G401 (cell line): ENCODE measurements around the gene ST6GALNAC5. TPM values are rescaled to one million over a fixed set of nuclear protein-coding genes. Genes with fewer than 3 reads are reported as not detected.
"Not testable (repeated sequence)": the region's sequence is repeated elsewhere in the genome, so short reads cannot be mapped to it uniquely, and the experiment has no call there.

Experiments
- DNase-seq: peaks from one replicate; pipeline ENCODE4 v3.0.0-alpha.2; 2015; ENCODE audit warnings: low spot score
- in situ Hi-C: cut with HindIII; loops from 2 replicates; pipeline ENCODE4 v1.10.0; 2016; ENCODE audit warnings: low sequenced_read_pairs, mixed read lengths
- total RNA-seq: library from RNA; depleted of rRNA; stranded (reverse); fragments of >200 nt; shearing (Covaris generic); gene quantifications from 2 replicates; pipeline ENCODE4 v1.2.3, GENCODE V29; 2014; rRNA removed

Gene ST6GALNAC5
- total RNA-seq, result not detected in 2 replicates

DNA sequence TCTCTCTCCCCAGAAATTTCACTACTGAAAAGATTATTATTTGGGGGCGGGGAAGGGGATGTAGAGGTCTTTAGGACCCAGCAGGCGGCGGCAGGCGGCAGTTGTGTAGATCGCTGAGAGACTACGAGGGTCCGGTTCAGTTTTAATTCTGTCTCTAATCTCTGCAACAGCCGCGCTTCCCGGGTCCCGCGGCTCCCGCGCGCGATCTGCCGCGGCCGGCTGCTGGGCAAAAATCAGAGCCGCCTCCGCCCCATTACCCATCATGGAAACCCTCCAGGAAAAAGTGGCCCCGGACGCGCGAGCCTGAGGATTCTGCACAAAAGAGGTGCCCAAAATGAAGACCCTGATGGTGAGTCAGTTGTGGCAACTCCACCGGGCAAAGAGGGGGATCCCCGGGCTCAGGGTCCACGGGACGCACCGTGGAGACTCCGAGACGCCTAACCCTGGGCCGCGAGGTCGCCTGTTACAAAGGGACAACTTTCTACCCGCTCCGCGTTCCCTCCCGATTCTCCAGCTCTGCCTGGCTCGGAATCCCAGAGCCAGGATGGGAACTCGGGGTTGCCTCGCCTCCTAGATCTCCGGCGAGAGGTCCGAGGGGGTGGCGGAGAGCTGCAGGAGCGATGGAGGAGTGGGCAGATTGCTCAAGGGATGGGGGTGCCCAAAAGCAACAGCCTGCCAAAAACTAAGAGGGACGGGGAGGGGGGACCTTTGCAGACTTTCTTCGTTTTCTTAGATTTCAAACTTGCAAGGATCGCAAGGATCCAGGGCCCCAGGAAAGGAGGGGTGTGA, at the start of gene ST6GALNAC5:
Gene ST6GALNAC5, plus strand, starts transcription at position 139 of the 789 bp plus-strand sequence.
- in situ Hi-C loops, result no loop called here
- DNase-seq, result peak; percentile 9

DNA sequence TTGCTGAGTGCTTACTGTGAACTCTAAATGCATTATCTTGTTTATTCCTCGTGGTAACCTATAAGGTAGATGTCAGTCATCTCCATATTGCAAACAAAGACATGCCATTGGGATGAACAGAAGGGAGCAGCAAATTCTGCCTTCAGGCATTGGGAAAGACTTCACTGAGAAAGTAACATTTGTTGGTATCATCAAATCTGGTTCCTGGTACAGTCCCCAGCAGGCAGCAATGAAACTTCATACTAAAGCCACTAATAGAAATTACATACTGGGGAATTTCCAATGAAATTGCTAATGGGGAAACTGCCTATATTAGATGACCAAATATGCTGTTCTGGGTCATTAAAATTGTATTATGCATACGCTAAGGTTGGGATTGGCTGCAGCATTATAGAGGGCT, 47.3 kb upstream of the ST6GALNAC5 start:
- in situ Hi-C loops, result no loop called here
- DNase-seq, result no peak

DNA sequence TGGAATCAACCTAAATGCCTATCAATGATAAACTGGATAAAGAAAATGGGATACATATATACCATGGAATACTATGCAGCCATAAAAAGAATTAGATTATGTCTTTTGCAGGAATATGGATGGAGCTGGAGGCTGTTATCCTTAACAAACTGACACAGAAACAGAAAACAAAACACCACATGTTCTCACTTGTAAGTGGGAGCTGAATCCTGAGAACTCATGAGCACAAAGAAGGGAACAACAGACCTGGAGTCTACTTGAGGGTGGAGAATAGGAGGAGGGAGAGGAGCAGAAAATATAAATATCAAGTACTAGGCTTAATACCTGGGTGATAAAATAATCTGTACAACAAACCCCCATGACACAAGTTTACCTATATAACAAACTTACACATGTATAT, 44.3 kb upstream of the ST6GALNAC5 start:
- DNase-seq, in situ Hi-C loops: not testable (repeated sequence)

DNA sequence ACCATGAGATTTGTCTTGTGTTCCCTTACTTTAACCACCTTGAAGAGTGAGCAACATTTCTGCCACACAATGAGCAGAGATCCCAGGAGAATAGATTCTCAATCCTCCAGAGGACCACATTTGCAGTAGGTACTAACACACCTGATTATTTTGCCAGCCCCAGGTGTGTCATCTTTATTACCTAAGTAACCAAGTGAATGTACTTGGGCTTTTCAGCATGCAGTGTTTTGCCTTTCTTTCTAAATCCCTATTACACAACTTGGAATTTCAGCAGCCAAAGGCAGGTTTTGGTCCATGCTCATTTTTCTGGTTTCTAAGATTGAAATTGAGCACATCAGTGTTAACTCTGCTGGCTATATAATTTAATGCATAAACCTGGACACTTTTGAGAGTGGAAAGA, 43.2 kb upstream of the ST6GALNAC5 start:
- no peak for DNase-seq
- in situ Hi-C loops, result no loop called here

DNA sequence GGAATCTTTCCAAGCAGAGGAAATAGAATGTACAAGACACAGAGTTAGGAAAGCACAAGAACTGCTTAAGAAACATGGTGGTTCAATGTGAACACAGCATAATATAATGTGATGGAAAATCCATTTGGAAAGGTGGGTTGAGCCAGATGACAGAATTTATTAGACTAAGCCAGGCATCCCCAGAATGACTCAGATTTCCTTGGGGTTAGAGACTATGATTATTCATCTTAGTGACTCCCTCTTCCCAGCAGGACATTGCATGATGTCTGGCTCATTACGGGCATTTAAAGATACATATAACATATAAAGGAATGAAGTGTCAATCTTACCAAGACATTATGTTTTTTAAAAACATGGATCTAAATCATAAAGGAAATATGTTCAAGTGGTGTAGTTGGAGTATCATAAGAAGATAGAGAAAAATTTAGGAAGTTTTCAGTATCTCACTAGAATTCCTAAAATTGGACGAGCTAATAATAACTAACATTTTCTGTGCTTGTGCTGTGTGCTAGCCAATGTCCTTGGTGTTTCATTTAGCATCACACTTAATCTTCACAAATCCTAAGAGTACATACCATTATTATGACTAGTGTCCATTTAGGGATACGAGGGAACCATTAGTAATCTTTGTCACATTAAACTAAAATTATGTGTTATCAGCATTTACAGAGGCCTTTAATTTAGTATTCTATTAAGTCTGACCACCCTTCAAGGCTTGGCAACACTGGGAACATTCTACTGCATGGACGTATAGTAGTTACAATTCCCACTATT, 41.0 kb upstream of the ST6GALNAC5 start:
- in situ Hi-C loops, result no loop called here
- DNase-seq, result no peak

DNA sequence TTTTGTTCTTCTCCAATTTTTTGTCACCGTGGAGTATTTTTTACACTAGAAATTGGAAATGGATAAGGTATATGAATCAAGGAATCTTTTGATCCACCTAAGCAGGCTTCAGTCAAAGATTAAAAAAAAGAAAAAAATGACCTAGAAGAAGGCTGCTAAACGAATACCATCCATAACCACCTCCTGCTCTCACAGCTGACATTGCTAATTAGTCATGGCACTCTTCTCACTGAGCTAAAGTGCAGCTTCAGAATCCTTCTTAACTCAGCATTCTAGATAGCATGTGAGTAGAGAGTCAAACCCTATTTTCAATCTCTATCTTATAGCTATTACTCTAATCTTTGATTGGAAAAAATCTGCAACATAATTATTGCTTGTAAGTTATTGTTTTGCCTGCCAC, 40.2 kb upstream of the ST6GALNAC5 start:
- DNase-seq, result no peak
- in situ Hi-C loops, result no loop called here

DNA sequence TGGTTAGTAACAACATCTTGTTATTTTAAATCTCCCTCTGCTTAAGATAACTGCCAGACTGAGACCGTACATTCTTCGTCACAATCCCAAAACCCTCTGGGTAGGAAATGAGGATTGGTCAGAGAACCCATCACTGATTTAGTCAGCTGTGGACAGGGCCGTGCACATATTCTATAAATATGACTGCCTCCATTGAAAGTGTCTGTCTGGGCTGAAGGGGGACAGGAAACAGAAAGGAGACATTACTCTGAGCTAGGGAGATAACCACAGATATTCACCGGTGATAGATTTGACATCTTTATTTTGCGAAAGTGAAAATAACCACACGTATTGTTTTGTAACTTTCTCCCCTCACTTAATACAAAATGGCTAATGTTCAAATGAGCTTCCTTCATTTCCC, 36.9 kb upstream of the ST6GALNAC5 start:
- in situ Hi-C loops, result no loop called here

DNA sequence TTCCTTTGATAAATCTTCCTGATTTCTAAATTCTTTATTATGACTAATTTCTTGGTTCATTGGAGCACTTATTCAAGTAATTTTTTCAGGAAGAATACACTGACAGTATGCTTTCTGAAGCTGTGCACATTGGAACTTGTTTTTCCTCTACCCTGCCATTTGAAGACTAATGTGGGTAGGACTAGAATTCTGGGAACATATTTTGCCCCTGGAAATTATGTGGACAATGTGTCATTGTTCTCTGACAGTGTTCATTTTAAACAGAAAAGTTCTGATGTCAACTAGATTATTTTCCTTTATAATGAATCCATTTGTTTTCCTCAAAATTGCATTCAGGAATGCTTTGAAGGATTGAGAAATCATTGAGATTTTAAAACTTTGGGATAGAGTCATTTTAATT, 34.8 kb upstream of the ST6GALNAC5 start:
- in situ Hi-C loops, result no loop called here
- DNase-seq, result no peak

More for the DNA sequence above, 36.9 kb upstream of the ST6GALNAC5 start:
- no peak for DNase-seq

DNA sequence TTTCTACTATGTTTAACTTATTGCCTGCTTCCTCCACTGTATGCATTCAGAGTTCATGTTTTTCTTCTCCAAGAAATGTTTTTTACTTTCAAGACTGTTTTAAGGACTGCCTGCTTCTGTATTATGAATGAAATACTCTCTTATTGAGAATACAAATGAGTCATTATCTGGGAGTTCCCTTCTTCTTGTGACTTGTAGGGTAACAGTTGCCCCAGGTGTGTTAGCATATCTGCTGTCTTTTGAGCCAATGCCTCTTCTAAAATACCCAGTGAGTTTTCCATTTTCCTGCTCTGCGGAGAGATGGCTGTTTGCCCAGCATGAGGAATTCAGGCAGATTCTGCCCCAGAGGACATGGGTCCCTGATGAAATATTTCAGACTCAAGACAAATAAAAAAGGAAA, 34.1 kb upstream of the ST6GALNAC5 start:
- in situ Hi-C loops, result no loop called here
- DNase-seq, result no peak

DNA sequence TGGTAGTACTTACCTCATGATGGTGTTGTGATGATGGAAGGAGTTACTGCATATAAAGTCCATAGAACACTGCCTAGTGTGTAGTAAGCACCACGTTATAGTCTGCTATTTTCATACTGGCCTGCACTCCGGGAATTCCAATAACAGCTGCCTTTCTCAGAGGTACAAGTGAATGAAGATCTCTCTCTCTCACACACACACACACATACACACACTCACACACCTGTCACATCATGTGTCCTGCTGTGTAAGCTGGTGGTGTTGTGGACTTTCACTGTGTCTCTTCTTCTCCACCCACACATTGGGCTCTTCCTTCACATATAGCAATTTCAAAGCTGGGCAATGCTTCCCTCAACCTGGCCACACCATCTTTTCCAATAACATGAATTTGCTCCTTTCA, 33.4 kb upstream of the ST6GALNAC5 start:
- in situ Hi-C loops, result no loop called here
- DNase-seq, result no peak

DNA sequence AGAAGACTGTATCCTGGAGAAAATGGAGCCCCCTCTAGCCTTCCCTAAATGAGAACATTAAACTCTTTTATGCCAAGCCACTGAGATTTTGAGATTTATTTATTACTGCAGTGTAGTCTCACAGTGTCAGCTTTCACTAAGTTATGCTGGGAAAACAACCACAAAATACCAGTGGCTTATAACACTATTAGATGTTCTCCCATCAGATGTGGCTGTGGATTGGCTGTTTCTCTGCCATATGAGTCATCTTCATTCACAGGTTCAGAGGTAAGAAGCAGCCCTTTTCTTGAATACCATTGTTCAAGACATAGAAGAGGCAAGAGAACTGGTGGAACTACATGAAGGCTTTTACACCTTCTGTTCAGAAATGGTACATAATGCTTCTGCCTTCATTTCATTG, 32.1 kb upstream of the ST6GALNAC5 start:
- no peak for DNase-seq
- in situ Hi-C loops, result no loop called here

DNA sequence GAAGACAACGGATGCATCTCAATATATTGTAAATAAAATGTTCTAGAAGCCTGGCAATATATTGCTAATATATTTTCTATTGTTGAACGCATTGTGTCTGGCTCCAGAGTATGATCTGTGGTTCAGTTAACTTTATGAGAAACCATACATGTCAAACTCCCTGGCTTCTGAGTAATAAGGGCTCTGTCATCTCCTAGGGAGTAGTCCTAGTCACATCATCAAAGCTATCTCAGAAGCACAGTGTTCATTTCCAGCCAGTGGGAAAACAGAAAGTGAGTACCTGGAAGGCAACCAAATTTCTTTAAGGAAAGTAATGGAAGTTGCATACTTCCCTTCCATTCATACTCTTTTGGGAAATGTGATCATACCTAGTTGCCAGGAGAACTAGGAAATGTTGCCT, 27.0 kb upstream of the ST6GALNAC5 start:
- no peak for DNase-seq
- in situ Hi-C loops, result no loop called here

DNA sequence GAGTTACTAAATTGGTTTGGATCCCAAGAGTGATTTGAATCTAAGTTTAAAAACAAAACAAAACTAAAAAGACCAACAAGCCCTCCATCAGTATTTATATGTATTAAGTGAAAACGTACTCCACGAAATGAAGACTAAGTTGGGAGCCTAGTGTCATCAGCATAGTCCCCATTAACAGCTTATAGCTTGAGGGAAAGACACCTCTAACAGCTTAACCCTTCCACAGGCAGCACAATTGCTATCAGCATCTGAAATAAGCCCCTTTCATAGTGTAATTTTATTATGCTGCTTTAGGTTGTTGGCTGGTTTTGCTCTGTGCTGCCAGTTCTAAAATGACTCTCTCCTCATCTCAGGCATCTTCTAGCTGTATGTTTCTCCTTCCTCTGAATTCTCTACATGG, 25.8 kb upstream of the ST6GALNAC5 start:
- in situ Hi-C loops, result no loop called here

DNA sequence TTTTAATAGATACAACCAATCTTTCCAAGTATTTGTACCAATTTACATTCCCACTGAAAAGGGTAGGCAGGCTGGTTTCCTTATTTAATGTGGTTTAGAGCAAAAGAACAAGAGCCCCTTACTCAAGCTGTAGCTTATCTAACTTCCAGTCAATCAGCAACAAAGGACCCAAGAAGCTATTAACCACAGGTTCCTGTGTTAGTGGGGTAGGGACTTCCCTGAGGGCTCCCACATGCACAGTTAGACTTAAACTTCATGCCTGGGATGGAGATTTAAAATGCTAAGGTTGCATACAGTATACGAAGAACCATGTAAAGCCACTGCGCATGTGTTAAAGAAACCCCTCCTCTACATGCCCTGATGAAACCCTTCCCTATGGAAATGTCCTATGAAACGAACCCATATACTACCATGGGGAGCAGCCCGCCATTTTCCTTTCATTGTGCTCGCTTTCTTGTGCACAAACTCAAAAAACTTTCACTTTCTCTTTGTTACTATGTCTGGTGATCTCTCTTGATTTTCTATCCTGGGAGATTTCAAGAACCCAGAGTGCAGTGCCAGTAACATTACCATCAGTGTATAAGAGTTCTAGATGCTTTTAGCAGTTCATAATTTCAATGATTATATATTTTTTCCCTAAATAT, 23.3 kb upstream of the ST6GALNAC5 start:
- in situ Hi-C loops, result no loop called here
- no peak for DNase-seq

More for the DNA sequence above, 25.8 kb upstream of the ST6GALNAC5 start:
- no peak for DNase-seq

DNA sequence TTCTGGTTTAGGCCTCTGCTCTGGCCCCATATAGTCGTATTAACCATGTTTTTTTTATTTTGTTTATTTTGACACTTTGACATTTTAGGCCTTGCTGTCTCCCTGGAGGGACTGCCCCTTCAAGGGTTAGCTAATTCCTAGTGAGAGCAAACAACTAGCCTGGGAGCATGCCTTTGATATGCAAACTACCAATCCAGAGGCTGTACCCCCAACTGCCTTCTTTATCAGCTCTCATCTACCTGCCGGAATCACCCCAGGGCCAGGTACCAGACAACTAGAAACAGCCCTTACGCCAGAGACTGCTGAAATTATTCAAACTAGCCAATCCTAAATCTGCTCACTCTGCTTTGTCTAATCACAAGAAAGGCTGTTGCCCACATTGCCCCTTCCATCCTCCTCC, 13.0 kb upstream of the ST6GALNAC5 start:
- in situ Hi-C loops, result no loop called here
- DNase-seq, result no peak

DNA sequence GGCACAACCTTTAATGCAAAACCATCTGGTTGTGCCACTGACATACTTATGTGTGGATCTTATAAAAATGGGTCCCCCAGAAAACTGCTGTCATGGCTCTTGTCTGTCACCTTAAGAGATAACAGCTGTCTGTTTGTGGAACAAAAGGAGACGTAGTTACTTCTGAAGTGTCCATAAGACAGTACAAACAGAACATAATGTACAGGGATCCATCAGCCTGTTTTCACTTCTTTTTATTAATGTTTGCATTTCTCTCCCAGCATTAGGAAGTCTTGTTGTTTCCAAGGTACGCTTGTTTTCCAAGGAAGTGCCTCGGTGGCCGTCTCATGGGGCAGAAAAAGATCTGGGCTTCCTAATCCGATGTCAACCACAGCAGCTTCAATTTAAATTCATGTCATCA, 11.2 kb upstream of the ST6GALNAC5 start:
- in situ Hi-C loops, result no loop called here
- DNase-seq, result no peak

DNA sequence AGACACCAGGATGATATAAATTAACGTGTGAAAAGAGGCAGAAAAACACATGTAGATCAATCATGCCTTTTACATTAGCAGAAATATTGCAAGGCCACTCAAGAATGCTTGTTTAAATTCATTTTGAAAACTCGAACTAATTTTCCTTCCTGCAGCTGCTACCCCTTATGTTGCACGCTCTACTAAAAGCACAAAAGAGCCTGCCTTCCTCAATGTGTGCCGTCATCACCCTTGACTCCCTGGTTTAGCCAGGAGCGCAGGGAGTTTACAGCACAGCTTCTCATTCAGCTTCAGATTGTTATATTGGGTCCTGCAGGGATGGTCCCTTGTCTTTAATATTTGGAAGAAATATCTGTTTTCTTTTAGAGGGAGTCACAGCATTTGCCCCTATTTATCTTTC, 10.1 kb upstream of the ST6GALNAC5 start:
- no peak for DNase-seq
- in situ Hi-C loops, result no loop called here

DNA sequence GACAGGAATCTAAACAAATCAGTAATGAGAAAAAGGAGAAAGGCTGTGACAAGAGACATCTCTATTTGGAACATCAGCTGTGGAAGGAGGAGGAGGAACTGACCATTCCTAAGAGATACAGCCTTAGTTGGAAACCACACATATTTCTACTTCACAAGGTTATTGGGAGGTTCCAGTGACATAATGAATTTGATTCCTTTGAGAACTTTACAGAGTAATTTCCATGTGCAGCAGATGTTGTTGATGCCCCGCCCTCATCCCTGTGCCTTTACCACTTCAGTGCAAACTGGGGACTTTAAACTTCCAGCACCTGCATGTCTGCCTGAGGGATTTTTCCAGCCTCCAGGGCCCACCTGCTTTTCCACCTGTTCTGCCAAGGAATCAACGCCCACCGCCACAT, 9.3 kb upstream of the ST6GALNAC5 start:
- DNase-seq, result no peak
- in situ Hi-C loops, result no loop called here

DNA sequence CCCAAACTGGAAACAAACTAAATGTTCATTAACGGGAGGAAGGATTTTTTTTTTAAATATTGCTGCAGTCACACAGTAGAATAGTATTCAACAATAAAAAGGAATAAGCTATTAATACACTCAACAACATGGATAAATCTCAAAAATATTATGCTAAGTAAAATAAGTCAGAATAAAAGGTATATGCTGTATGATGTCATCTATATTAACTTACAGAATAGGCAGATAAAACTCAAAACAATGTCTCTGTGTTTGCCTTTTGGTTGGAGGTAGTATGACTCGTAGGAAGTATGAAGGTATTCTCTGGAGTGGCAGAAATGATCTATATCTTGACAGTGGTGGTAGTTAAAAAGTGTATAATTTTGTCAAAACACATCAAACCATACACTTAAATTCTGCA, 6.1 kb upstream of the ST6GALNAC5 start:
- no peak for DNase-seq
- in situ Hi-C loops, result no loop called here

DNA sequence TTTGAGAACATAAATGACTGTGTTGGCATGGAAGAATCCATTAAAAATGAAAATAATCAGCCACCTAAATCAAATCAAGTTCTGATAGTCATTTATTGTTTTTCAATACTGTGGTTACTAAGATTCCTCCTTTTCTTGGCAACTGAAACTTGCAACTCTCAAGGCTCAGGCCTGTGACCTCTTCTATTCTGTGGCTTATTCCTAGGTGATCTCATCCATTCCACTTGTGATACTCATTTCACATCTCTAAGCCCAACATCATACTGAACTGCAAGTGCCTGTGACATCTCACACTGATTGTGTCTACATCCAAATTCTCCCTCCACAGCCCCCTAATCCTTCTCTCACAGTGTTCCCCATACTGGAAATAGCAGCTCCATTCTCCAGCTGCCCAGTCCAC, 4.8 kb upstream of the ST6GALNAC5 start:
- in situ Hi-C loops, result no loop called here
- no peak for DNase-seq
